Activated CD8-positive, alpha-beta T cell treated with anti-CD3 and anti-CD28 coated beads for 36 hours (primary cell): Measurements from ENCODE around the gene LRP8. TPM values are rescaled to one million over a fixed set of nuclear protein-coding genes. Genes with fewer than 3 reads are reported as not detected.
"Not testable (repeated sequence)": the region's sequence is repeated elsewhere in the genome, so short reads cannot be mapped to it uniquely, and the experiment has no call there.

Source experiments
- ATAC-seq: fragments of 200-7000 bp; cut with Tn5 transposase; one replicate; pipeline ENCODE4 v1.10.0; 2021; ENCODE audit warnings: mild to moderate bottlenecking, moderate library complexity
- CTCF ChIA-PET: fragments of 350-600 bp; sonication (Branson Sonifier 250); formaldehyde crosslinking; loops from one replicate; lab custom pipeline; 2021; ENCODE audit warnings: antibody characterized with exemption; lab: Charles Lee
- POLR2A ChIA-PET: fragments of 350-600 bp; sonication (Branson Sonifier 250); formaldehyde crosslinking; loops from one replicate; lab custom pipeline; 2021; ENCODE audit warnings: antibody characterized with exemption; lab: Charles Lee
- DNase-seq: peaks from one replicate; pipeline ENCODE4 v3.0.0-alpha.2; 2020
- H3K27ac Mint-ChIP-seq: one replicate; pipeline ENCODE4 v1.8.0; 2021; ENCODE audit warnings: mild to moderate bottlenecking, mixed read lengths
- H3K27me3 Mint-ChIP-seq: one replicate; pipeline ENCODE4 v1.8.0; 2021; ENCODE audit warnings: mixed read lengths
- H3K36me3 Mint-ChIP-seq: one replicate; pipeline ENCODE4 v1.8.0; 2021; ENCODE audit warnings: low read depth, mixed read lengths
- H3K4me1 Mint-ChIP-seq: one replicate; pipeline ENCODE4 v1.8.0; 2021; ENCODE audit warnings: low read depth, mixed read lengths
- H3K4me3 Mint-ChIP-seq: one replicate; pipeline ENCODE4 v1.8.0; 2021; ENCODE audit warnings: mild to moderate bottlenecking, moderate library complexity, mixed read lengths
- H3K9me3 Mint-ChIP-seq: one replicate; pipeline ENCODE4 v1.8.0; 2021; ENCODE audit warnings: mixed read lengths
- intact Hi-C: fragments of 100-400 bp; cut with micrococcal nuclease; formaldehyde crosslinking; loops from one replicate; pipeline ENCODE4 v1.10.0; 2022
- total RNA-seq, 2 experiments: library from RNA; stranded (reverse); gene quantifications; one replicate each; pipeline ENCODE4 v1.2.3, GENCODE V29; 2021
- TF ChIP-seq, protein P1 (sequence below): fragments of 200-600 bp; IDR thresholded peaks from one replicate; pipeline ENCODE4 v1.8.0; 2022; ENCODE audit warnings: antibody characterized with exemption, mild to moderate bottlenecking

Gene LRP8
- total RNA-seq, 2 experiments from 2014 or later = 39.9 to 41.6 TPM

DNA sequence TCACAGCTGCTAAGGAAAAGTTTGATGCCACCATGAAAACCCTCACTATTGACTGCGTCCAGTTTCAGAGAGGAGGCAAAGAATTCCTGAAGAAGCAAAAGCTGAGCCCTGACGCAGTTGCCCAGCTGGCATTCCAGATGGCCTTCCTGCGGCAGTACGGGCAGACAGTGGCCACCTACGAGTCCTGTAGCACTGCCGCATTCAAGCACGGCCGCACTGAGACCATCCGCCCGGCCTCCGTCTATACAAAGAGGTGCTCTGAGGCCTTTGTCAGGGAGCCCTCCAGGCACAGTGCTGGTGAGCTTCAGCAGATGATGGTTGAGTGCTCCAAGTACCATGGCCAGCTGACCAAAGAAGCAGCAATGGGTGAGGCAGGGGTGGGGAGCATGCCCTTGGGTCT, 116.9 kb downstream of the LRP8 start:
- ATAC-seq = no peak
- CTCF ChIA-PET = no interaction called here
- H3K27ac Mint-ChIP-seq = no peak overlapping the region

DNA sequence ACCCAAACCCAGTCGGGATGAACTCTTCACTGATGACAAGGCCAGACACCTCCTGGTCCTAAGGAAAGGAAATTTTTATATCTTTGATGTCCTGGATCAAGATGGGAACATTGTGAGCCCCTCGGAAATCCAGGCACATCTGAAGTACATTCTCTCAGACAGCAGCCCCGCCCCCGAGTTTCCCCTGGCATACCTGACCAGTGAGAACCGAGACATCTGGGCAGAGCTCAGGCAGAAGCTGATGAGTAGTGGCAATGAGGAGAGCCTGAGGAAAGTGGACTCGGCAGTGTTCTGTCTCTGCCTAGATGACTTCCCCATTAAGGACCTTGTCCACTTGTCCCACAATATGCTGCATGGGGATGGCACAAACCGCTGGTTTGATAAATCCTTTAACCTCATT, 117.5 kb downstream of the LRP8 start:
- Mint-ChIP-seq H3K36me3 (peaks cover 48% of the 10 kb centered on the region), H3K27ac (no peak overlapping the region), H3K4me3 (no peak overlapping the region), H3K27me3 (no peaks in the 10 kb centered on the region), H3K9me3 (peaks cover 6% of the 10 kb centered on the region), H3K4me1 (no peaks in the 10 kb centered on the region)
- intact Hi-C loops = no loop called here
- no peak for ATAC-seq
- no peak for DNase-seq
- CTCF ChIA-PET = no interaction called here
- TF ChIP-seq, protein P1, sequence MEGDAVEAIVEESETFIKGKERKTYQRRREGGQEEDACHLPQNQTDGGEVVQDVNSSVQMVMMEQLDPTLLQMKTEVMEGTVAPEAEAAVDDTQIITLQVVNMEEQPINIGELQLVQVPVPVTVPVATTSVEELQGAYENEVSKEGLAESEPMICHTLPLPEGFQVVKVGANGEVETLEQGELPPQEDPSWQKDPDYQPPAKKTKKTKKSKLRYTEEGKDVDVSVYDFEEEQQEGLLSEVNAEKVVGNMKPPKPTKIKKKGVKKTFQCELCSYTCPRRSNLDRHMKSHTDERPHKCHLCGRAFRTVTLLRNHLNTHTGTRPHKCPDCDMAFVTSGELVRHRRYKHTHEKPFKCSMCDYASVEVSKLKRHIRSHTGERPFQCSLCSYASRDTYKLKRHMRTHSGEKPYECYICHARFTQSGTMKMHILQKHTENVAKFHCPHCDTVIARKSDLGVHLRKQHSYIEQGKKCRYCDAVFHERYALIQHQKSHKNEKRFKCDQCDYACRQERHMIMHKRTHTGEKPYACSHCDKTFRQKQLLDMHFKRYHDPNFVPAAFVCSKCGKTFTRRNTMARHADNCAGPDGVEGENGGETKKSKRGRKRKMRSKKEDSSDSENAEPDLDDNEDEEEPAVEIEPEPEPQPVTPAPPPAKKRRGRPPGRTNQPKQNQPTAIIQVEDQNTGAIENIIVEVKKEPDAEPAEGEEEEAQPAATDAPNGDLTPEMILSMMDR = no peak
- POLR2A ChIA-PET = no interaction called here

More for the DNA sequence above, 116.9 kb downstream of the LRP8 start:
- TF ChIP-seq, protein P1 = no peak
- intact Hi-C loops = no loop called here
- H3K36me3 Mint-ChIP-seq = peaks cover 43% of the 10 kb centered on the region
- no peaks in the 10 kb centered on the region for H3K4me1 Mint-ChIP-seq
- DNase-seq = no peak
- H3K9me3 Mint-ChIP-seq = peaks cover 6% of the 10 kb centered on the region
- no peak overlapping the region for H3K4me3 Mint-ChIP-seq
- POLR2A ChIA-PET = no interaction called here
- no peaks in the 10 kb centered on the region for H3K27me3 Mint-ChIP-seq

DNA sequence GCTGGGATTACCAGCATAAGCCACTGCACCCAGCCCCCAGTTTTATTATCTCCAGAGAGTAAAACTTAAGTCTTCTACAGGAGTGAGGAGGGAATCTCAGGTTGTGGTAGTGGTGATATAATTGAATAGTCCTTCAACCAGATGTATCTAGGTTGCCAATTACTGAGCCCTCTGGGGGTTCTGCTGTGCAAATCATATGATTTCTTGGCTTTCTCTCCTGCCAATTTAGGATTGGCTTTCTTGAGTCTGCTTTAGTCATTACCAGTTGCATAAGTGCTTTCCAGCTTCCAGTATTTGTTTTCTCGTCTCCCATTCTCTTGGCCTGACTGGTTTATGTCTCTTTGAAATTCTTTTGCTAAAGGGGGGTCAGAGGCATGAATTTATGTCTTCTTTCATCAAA, 120.1 kb downstream of the LRP8 start:
- intact Hi-C loops = no loop called here
- H3K4me3 Mint-ChIP-seq = no peak overlapping the region
- no peaks in the 10 kb centered on the region for H3K4me1 Mint-ChIP-seq
- DNase-seq (no peak), ATAC-seq (no peak)
- TF ChIP-seq, protein P1 = no peak
- CTCF ChIA-PET = interaction anchor here (1.5 kb wide), 1 partner anchor 22 kb away, joined by 5 read pairs; no protein-coding TSS in a partner anchor
- H3K36me3 Mint-ChIP-seq = peaks cover 60% of the 10 kb centered on the region
- H3K27ac Mint-ChIP-seq = no peak overlapping the region
- peaks cover 12% of the 10 kb centered on the region for H3K9me3 Mint-ChIP-seq
- no peaks in the 10 kb centered on the region for H3K27me3 Mint-ChIP-seq
- POLR2A ChIA-PET = interaction anchor here (1.1 kb wide), 1 partner anchor 12 kb away, joined by 5 read pairs; no protein-coding TSS in a partner anchor

DNA sequence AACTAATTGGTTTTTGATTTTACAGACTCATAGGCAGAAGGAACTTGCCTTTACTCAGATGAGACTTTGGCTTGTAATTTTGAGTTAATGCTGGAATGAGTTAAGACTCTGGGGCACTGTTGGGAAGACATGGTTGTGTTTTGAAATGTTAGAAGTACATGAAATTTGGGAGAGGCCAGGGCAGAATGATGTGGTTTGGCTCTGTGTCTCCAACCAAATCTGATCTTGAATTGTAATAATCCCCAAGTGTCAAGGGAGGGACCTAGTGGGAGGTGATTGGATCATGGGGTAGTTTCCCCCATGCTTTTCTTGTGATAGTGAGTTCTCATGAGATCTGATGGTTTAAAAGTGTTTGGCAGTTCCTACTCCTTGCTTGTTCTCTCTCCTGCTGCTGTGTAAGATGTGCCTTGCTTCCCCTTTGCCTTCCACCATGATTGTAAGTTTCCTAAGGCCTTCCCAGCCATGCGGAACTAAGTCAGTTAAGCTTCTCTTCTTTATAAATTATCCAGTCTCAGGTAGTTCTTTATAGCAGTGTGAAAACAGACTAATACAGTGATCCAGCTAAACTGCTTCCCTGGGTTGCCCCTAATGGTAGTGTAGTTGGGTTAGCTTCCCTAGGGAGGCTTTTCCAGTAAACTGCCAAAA, 121.0 kb downstream of the LRP8 start:
- intact Hi-C loops = no loop called here
- CTCF ChIA-PET = no interaction called here
- no peaks in the 10 kb centered on the region for H3K4me1 Mint-ChIP-seq
- peaks cover 12% of the 10 kb centered on the region for H3K9me3 Mint-ChIP-seq
- no peaks in the 10 kb centered on the region for H3K27me3 Mint-ChIP-seq
- no peak overlapping the region for H3K4me3 Mint-ChIP-seq
- H3K36me3 Mint-ChIP-seq = peaks cover 64% of the 10 kb centered on the region
- POLR2A ChIA-PET = interaction anchor here (1.1 kb wide), 1 partner anchor 13 kb away, joined by 5 read pairs; no protein-coding TSS in a partner anchor
- ATAC-seq (no peak), DNase-seq (no peak)
- no peak overlapping the region for H3K27ac Mint-ChIP-seq
- TF ChIP-seq, protein P1 = no peak

DNA sequence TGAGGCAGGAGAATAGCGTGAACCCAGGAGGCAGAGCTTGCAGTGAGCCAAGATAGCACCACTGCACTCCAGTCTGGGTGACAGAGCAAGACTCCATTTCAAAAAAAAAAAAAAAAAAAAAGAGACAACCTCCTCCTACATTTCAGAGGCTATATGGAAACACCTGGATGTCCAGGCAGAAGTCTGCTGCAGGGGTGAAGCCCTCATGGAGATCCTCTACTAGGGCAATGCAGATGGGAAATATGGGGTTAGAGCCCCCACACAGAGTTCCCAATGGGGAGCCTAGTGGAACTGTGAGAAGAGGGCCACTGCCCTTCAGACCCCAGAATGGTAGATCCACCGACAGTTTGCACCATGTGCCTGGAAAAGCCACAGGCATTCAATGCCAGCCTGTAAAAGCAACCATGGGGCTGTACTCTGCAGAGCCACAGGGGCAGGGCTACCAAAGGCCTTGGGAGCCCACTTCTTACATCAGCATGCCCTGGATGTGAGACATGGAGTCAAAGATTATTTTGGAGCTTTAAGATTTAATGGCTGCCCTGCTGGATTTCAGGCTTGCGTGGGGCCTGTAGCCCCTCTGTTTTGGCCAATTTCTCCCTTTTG, 121.7 kb downstream of the LRP8 start:
- POLR2A ChIA-PET, H3K27ac Mint-ChIP-seq, CTCF ChIA-PET, H3K4me3 Mint-ChIP-seq, intact Hi-C loops, ATAC-seq, H3K27me3 Mint-ChIP-seq, H3K4me1 Mint-ChIP-seq: not testable (repeated sequence)
- peaks cover 64% of the 10 kb centered on the region for H3K36me3 Mint-ChIP-seq
- peak; percentile 34 for DNase-seq
- H3K9me3 Mint-ChIP-seq = peaks cover 12% of the 10 kb centered on the region

DNA sequence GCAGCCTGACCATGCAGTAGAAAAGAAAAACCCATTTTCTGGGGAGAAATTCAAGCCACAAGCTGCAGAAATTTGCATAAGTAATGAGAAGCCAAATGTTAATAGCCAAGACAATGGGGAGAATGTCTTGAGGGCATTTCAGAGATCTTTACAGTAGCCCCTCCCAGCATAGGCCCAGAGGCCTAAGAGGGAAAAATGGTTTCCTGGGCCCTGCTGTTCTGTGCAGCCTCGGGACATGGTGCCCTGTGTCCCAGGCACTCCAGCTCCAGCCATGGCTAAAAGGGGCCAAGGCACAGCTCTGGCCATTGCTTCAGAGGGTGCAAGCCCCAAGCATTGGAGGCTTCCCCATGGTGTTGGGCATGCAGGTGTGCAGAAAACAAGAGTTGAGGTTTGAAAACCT, 122.4 kb downstream of the LRP8 start:
- H3K27me3 Mint-ChIP-seq, CTCF ChIA-PET, intact Hi-C loops, H3K4me3 Mint-ChIP-seq, ATAC-seq, H3K4me1 Mint-ChIP-seq, POLR2A ChIA-PET, H3K27ac Mint-ChIP-seq, DNase-seq: not testable (repeated sequence)
- Mint-ChIP-seq H3K9me3 (peaks cover 12% of the 10 kb centered on the region), H3K36me3 (peaks cover 64% of the 10 kb centered on the region)
